Measurements from ENCODE around the gene BCL2L12.

BCL2L12 gene

DNA sequence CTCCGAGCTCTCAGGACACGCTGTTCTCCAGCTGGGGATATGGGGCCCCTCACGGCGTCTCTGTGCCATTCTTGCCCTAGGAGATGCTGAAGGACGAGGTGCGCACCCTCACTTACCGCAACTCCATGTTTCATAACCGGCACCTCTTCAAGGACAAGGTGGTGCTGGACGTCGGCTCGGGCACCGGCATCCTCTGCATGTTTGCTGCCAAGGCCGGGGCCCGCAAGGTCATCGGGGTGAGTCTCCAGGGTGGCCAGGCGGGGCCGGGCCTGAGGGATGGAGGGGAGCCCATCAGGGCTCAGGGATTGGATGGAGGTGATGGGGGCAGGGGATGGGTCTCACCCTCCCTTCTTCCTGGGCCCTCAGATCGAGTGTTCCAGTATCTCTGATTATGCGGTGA lies 16.1 kb downstream of the BCL2L12 start:
- no peaks in the 10 kb centered on the region for H3K9me3 ChIP-seq (ENCODE audit: insufficient read depth, low read length, severe bottlenecking)
- H2AFZ ChIP-seq (ENCODE audit: low read depth, low read length): no peak overlapping the region
- H3K27me3 ChIP-seq (ENCODE audit: insufficient read depth, low read length, poor library complexity): no peaks in the 10 kb centered on the region
- no peak for TF ChIP-seq EZH2 (IDR thresholded peaks at IDR 0.05; ENCODE audit: borderline replicate concordance, low read depth, low read length, severe bottlenecking)
- TF ChIP-seq, protein P1, sequence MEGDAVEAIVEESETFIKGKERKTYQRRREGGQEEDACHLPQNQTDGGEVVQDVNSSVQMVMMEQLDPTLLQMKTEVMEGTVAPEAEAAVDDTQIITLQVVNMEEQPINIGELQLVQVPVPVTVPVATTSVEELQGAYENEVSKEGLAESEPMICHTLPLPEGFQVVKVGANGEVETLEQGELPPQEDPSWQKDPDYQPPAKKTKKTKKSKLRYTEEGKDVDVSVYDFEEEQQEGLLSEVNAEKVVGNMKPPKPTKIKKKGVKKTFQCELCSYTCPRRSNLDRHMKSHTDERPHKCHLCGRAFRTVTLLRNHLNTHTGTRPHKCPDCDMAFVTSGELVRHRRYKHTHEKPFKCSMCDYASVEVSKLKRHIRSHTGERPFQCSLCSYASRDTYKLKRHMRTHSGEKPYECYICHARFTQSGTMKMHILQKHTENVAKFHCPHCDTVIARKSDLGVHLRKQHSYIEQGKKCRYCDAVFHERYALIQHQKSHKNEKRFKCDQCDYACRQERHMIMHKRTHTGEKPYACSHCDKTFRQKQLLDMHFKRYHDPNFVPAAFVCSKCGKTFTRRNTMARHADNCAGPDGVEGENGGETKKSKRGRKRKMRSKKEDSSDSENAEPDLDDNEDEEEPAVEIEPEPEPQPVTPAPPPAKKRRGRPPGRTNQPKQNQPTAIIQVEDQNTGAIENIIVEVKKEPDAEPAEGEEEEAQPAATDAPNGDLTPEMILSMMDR (IDR thresholded peaks at IDR 0.05; ENCODE audit: borderline replicate concordance, extremely low read depth, low read length, poor library complexity, severe bottlenecking): no peak
- H3K4me1 ChIP-seq (ENCODE audit: insufficient read depth, low read length): peaks cover 31% of the 10 kb centered on the region
- H3K36me3 ChIP-seq (ENCODE audit: insufficient read depth, low read length): peaks cover 75% of the 10 kb centered on the region
- ATAC-seq (ENCODE audit: insufficient read depth, low read depth) (no peak), DNase-seq (no peak)
- H4K20me1 ChIP-seq (ENCODE audit: insufficient read depth, low read length): peaks cover 74% of the 10 kb centered on the region
- peaks cover 62% of the 10 kb centered on the region for H3K79me2 ChIP-seq (ENCODE audit: insufficient read depth, low read length)
- H3K9ac ChIP-seq (ENCODE audit: low read depth, low read length): no peak overlapping the region
- no peak overlapping the region for H3K4me2 ChIP-seq (ENCODE audit: insufficient read depth, low read length)
- H3K4me3 ChIP-seq (ENCODE audit: low read depth in 1 of 2, low read length in 2 of 2): no peak overlapping the region
- no peak overlapping the region for H3K27ac ChIP-seq (ENCODE audit: low read length)

DNA sequence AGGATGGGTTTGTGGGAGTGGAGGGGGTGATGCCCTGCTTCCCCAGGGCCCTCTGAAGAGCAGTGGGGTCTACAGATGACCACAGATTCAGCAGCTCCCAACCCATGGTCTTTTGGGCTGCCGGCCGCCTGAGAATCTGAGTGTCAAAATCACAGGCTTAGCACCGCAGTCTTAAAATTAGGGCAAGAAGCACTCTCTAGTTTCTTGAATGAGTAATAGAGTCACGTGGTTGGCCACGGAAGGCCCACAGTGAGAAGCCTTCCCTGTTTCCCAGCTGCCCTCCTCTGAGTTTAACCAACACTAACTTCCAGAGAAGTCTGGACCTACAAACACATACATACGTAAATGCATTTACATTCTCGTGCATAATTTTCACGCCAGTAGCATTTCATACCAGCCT lies 16.5 kb downstream of the BCL2L12 start:
- Histone ChIP-seq H3K4me3 (ENCODE audit: low read depth in 1 of 2, low read length in 2 of 2) (no peak overlapping the region), H3K27ac (ENCODE audit: low read length) (no peak overlapping the region), H3K4me1 (ENCODE audit: insufficient read depth, low read length) (peaks cover 31% of the 10 kb centered on the region), H4K20me1 (ENCODE audit: insufficient read depth, low read length) (peaks cover 77% of the 10 kb centered on the region), H3K9ac (ENCODE audit: low read depth, low read length) (no peak overlapping the region), H3K79me2 (ENCODE audit: insufficient read depth, low read length) (peaks cover 60% of the 10 kb centered on the region), H3K4me2 (ENCODE audit: insufficient read depth, low read length) (no peak overlapping the region), H3K27me3 (ENCODE audit: insufficient read depth, low read length, poor library complexity) (no peaks in the 10 kb centered on the region), H2AFZ (ENCODE audit: low read depth, low read length) (no peak overlapping the region), H3K36me3 (ENCODE audit: insufficient read depth, low read length) (peaks cover 78% of the 10 kb centered on the region), H3K9me3 (ENCODE audit: insufficient read depth, low read length, severe bottlenecking) (no peaks in the 10 kb centered on the region)
- DNase-seq: no peak
- TF ChIP-seq, protein P1 (IDR thresholded peaks at IDR 0.05; ENCODE audit: borderline replicate concordance, extremely low read depth, low read length, poor library complexity, severe bottlenecking): no peak
- TF ChIP-seq EZH2 (IDR thresholded peaks at IDR 0.05; ENCODE audit: borderline replicate concordance, low read depth, low read length, severe bottlenecking): no peak
- no peak for ATAC-seq (ENCODE audit: insufficient read depth, low read depth)

DNA sequence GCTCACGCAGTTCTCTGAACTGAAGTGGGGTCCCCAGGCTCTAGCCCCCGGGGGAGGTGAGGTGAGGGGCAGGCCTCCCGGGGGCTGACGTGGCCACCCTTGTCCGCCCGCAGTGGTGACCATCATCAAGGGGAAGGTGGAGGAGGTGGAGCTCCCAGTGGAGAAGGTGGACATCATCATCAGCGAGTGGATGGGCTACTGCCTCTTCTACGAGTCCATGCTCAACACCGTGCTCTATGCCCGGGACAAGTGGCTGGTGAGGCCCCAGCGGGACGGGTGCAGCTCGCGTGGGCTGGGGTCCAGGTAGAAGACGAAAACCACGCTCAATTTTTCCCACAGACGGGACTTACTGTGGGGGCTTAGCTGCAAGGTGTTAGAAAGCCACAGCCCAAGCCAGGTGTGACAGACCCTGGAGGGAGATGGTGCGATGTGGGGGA lies 18.1 kb downstream of the BCL2L12 start:
- Histone ChIP-seq H3K27ac (ENCODE audit: low read length) (no peak overlapping the region), H3K9me3 (ENCODE audit: insufficient read depth, low read length, severe bottlenecking) (no peaks in the 10 kb centered on the region), H3K9ac (ENCODE audit: low read depth, low read length) (no peak overlapping the region), H3K4me3 (ENCODE audit: low read depth in 1 of 2, low read length in 2 of 2) (no peak overlapping the region), H3K79me2 (ENCODE audit: insufficient read depth, low read length) (peaks cover 45% of the 10 kb centered on the region), H3K4me1 (ENCODE audit: insufficient read depth, low read length) (peaks cover 22% of the 10 kb centered on the region), H3K36me3 (ENCODE audit: insufficient read depth, low read length) (peaks cover 91% of the 10 kb centered on the region), H2AFZ (ENCODE audit: low read depth, low read length) (no peak overlapping the region), H3K27me3 (ENCODE audit: insufficient read depth, low read length, poor library complexity) (no peaks in the 10 kb centered on the region), H4K20me1 (ENCODE audit: insufficient read depth, low read length) (peaks cover 83% of the 10 kb centered on the region), H3K4me2 (ENCODE audit: insufficient read depth, low read length) (no peak overlapping the region)
- no peak for ATAC-seq (ENCODE audit: insufficient read depth, low read depth)
- TF ChIP-seq, protein P1 (IDR thresholded peaks at IDR 0.05; ENCODE audit: borderline replicate concordance, extremely low read depth, low read length, poor library complexity, severe bottlenecking): no peak
- no peak for TF ChIP-seq EZH2 (IDR thresholded peaks at IDR 0.05; ENCODE audit: borderline replicate concordance, low read depth, low read length, severe bottlenecking)
- DNase-seq: no peak

All from DND-41 (cell line).